ENCODE data around the gene ADCY9.

ADCY9 gene

DNA sequence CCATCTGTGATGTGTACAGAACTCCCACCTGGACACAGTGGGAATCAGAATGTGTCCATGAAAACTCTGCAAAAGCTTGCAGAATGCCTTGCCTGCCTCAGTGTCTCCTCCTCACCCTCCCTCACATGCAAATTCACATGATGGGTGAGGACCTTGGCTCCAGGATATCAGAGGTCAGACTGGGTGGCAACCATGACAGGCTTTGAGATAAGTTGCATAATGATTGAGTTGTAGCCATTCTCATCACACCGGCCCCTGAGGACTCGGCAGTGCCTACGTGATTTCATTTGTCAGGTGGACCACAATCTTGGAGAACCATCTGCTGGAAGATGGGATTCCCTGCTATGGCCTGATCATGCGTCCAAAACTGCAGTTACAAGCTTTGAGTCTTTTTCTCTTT lies 3.9 kb upstream of the ADCY9 start:
- DNase-seq: no peak

DNA sequence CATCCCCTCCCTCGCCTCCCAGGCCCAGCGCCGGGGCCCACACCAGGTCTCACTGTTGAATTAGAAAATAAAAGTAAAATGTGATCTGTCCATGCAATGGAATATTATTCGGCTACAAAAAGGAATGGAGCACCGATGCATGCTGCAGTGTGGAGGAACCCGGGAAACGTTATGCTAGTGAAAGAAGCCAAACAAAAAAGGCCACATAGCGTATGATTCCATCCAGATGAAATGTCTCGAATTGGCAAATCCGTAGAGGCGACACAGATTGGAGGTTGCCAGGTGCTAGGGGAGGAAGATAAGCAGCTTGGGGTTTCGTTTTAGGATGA lies 972 bp upstream of the ADCY9 start:
- no peak for DNase-seq

DNA sequence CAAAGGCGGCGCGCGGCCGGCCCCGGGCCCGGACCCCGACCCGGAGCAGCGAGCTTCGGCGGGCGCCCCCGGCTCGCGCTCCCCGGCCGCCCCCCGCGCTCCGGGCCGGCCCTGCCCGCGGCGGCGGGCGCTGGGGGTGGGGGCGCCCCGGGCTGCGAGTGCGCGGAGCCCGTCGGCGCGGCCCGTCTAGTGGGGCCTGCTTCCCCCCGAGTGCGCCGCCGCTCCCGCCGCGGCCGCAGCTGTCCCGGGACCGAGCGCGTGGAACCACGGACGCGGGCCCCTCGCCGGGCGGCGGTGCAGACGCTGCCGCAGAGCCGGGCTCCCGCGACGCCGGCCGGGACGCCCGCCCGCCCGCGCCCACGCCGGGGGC lies 308 bp downstream of the ADCY9 start:
- DNase-seq: no peak

DNA sequence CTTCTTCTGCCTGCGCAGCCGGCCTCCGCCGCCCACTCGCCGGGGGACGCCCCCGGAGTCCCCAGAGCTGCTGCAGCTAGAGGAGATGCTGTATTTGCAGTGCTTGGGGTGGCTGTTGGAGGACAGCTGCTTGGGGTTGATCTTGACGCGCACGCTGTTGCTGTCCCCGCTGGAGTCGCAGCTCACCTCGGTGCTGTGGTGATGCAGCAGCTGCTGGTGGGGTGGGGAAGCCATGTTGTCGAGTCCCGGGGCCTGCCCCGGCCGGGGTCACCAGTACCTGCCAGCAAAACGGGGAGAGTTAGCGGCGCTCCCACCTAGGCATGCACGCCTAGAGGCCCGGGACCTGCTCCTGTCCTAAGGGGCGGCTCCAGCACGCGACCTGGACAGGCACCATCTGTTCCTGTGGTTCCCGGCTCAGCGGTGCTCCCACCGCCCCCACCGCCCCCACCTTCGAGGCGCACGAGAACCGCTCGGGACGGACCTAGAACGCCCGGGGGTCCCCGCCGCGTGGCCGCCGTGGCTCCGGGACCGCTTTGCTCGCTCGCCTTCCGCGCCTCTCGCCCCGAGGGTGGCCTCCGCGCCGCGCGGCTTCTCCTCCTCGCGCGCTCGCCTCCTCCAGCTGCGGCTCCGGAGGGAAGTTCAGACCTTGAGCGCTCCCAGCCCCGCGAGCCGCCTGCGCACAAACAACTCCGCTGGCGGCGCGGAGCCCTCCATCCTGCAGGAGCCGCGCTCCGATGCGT lies 863 bp downstream of the ADCY9 start:
- no peak for DNase-seq

DNA sequence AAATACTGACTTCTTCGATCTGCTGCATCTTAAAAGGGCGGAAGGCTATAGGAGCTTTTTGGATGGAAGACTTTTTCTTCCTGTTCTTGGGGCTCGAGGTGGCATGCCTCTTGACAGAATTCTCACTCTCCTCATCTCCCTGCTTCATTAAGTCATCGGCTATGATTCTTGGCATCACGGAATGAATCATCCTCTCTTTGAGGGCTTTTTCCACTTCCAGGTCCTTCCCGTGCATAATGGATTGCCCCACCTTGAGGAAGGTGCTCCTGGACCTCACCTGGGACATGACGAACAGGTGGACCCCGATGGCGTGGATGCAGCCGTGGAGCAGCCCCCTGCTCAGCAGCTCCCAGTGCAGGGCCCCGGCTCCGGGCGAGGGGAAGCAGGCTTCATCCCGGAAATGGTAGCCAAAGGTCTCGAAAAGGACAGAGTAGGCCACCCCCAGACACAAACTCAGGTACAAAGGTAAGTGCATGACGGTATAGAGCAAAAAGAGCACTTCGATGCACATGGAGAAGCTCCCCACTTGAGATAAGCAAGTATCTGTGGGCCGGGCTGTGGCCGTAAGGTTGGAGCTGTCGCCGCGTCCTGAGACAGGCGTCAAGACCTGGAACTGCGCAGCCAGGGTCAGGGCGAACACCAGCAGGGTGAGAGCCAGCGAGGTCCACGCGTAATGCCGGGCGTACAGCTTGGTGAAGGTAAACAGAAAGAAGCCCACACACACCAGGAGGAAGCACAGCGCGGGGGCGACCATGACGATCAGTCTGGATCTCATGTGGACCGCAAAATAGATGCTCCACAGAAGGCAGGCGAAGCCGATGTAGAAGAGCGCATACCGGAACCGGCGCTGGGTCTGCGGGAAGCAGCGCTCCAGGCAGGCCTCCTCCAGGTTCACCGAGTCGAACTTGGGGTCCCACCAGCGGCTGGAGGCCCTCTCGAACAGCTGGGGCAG lies 1.7 kb downstream of the ADCY9 start:
- DNase-seq: no peak

DNA sequence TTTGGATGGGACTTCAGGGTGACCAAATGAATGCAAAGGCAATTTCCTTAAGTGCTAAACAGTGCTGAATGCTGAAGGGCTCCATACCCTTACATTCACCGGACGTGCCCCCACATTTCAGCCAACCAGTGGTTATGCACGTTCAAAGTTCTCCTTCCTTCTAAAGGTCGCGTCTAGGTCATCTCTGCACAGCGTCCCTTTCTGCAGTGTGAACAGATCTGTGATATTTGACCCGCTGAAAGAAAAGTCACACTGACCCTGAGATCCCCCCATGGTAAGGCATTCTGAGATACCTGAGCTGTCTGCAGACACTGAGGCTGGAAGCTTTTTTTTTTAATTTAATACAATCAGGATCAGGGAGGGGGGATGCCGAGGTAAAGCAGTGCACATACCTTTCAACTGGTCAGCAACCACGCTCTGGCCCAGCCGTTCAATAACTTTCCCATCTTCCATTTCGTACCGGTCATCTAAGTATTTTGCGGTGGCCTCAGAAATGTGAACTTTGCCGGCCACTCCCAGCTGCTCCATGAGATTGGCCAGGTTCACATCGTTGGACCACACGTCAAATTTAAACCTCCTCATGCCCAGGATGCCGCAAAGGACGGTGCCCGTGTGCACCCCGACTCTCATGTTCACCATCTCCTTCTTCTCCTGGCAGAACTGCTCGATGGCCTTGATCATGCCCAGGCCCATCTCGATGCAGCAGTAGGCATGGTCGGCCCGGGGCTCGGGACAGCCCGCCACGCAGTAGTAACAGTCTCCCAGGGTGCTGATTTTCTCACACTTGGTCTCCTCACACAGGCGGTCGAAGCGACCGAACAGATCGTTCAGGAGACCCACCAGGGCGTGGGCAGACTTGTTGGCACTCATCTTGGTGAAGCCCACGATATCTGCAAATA lies 2.6 kb downstream of the ADCY9 start:
- no peak for DNase-seq

DNA sequence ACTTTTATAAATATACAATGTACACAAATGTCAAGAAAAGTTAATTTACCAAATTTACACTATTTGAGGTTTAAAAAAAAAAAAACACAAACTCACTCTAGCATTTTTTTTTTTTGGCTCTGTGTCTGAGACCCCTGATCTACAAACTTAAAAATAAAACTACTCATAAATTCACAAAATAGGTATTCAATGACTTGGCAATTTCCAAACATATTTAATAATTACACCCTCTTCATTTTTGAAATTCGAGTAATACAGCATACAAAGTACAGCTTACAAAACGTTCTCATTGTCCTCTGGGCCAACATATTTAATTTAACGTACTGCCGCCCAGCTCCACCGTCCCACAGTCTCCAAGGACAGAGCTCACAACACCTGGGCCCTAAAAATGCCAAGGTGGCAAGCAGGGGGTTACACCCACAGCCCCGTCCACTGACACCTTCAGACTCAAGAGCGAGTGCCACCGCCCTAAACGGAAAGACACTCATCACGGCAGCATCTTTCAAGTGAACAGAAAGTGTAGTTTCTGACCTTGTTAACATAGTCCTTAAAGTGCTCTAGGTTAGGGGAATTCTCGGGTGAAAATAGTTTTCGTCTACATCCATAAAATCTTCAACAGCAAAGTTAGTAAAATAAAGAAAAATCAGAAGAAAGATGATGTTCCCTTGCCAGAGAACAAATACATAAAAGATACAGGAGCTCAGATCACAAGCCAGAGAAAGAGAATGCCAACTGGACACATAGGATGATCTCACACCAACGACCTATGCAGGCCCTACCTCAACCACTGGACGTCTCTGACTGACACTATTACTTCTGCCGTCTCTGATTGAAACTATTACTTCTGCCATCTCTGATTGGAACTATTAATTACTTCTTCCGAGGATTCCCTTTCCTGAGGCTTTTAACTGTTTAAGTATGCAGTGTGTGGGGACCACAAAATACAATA lies 4.2 kb downstream of the ADCY9 start:
- no peak for DNase-seq

DNA sequence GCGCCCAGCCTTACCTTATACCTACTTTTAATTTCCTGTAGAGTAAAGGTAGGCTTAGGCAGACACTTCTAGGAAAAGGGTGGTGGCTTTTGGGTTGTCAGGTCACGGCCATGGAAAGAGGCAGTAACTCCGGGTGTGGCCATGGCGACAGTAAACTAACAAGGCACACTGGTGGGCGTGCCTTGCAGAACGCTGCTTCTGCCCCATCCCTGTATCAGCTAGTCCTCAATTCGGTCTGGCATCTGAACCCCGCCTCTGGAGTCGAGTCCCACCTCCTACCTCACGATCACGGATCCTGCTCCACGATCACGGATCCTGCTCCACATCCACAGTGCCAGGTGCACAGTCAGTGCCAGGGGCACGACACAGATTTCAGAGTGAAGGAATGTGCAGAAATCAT lies 5.6 kb downstream of the ADCY9 start:
- DNase-seq: no peak

DNA sequence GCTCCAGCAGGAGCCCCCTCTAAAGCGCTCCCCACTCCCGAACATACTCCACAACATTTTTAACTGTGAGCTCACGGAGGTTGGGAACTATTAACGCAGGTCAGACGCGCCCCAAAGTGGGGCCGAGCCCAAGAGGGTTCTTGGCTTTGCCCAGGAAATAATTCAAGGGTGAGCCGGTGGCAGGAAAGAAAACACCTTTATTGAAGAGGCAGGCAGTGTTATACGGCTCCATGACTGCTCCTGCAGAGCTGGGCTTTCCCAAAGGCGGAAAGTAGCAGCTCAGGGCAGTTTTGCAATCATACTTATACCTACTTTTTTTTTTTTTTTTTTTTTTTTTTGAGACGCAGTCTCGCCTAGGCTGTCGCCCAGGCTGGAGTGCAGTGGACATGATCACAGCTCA lies 6.2 kb downstream of the ADCY9 start:
- no peak for DNase-seq

DNA sequence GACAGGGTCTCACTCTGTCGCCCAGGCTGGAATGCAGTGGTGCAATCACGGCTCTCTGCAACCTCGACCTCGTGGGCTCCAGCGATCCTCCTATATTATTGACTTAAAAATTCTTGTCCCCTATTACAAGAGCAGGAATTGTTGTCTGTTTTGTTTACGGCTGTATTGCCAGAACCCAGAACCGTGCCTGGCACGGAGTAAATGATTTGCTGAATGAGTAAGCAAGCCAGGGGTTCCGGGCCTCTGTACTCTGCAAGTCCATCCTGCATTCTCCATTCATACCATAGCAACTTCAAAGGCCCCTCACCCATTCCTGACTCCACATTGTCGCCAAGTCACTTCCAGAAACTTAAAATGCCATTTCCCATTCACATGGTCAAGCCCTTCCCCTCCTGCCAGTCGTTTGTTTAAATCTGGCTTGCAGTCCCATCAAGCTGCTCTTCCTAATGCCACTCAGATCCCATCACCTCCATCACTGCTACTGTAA lies 6.9 kb downstream of the ADCY9 start:
- no peak for DNase-seq

DNA sequence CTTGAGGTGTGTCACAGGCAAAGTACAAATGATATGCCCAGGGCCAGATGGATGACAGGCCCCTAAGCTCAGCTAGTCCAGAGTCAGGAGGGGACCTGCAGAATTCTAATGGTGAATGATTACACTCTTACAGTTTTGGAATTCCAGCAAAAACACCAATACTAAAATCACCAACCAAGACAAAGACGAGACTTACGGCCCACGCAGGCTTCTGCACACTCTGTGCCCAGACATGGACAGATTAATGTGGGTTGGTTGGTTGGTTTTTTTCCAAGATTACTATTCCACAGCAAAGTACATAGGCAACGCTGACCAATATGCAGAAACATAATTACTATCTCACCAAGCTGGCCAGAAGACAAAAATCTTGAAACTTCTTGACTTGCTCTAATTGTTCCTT lies 9.7 kb downstream of the ADCY9 start:
- no peak for DNase-seq

DNA sequence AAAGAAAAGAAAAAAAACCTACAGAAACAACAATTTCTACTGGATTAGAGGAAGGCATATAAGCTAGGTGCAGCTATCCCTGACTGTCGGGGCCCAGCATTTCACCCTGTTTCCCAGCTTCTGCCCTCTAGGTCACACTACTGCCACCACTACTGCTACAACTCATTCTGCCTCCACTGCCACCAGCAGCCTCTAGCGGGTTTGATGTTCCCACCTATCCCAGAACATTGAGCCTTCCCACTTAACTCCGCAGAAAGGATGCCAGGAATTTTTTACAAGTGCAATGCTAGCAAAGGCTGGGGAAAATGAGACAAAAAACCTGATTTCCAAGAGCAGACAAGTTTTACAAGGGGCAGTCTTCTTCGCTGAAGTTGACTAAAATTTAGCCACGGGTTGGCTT lies 10.4 kb downstream of the ADCY9 start:
- no peak for DNase-seq

DNA sequence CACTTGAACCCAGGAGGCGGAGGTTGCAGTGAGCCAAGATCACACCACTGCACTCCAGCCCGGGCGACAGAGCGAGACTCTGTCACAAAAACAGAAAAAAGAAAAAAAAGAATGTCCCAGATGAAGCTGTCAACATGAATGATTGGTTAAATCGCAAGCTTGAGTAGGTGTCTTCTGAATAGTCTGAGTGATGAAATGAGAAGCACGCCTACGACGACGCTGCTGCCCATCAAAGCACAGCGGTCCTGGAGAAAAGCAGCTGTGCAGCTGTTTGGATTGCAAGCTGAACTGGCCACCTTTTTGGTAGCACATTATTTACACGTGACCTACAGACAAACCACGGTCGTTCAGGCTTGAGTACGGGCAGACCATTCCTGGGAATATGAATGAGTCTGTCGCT lies 12.5 kb downstream of the ADCY9 start:
- no peak for DNase-seq

DNA sequence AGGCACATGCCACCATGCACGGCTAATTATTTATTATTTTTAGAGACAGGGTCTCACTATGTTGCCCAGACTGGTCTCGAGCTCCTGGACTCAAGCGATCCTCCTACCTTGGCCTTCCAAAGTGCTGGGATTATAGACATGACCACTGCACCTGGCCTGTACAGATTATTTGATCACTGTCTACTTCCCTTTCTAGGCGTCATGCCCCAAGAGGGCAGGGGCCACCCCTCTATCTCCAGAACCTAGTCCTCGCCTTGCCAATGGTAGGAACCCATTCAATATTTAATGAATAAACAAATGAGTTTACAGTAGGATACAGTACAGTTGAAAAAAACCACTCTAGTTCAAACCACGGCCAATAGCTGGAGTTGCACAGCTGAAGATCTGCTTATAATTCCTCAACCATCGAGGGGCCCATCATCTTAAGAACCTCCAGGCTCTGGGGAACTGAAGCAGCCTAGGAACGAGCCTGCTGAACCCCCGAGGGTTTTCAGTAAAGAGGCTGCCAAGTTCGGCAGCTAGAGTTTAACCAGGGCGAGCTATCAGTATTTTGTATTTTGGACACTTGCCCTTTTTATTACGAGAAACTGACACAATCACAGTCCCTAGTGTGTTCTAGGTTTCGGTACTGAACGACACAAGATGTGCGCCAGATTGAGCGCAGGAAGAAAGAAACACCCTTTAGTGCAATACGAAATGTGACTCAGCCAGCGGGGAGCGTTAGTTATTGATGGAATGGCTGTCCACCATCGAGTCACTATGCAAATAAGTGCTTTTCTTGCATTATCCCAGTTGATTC lies 14.6 kb downstream of the ADCY9 start:
- no peak for DNase-seq

DNA sequence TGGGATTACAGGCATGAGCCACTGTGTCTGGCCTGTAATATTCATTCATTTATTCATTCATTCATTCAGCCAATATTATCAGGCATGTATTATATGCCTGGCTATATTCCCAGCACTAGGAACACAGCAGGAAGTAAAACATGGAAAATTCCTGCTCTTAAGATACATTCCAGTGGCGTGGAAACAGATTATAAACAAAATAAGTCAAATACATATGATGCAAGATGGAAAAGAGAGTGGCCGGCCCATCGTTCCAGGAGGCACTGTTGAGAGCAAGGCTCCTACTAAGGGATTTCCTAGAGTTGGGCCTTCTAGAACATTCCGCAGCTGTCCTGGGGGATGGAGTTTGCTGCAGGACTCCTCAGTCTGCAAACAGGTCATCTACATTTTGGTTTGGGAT lies 17.7 kb downstream of the ADCY9 start:
- DNase-seq: no peak

DNA sequence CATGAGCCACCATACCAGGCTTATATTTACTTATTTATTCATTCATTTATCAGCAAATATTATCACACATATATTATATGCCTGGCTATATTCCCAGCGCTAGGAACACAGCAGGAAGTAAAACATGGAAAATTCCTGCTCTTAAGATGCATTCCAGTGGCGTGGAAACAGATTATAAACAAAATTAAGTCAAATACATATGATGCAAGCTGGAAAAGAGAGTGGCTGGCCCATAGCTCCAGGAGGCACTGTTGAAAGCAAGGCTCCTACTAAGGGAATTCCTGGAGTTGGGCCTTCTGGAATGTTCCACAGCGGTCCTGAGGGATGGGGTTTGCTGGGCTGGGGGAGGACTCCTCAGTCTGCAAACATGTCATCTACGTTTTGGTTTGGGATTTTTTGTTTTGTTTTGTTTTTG lies 18.4 kb downstream of the ADCY9 start:
- DNase-seq: no peak

DNA sequence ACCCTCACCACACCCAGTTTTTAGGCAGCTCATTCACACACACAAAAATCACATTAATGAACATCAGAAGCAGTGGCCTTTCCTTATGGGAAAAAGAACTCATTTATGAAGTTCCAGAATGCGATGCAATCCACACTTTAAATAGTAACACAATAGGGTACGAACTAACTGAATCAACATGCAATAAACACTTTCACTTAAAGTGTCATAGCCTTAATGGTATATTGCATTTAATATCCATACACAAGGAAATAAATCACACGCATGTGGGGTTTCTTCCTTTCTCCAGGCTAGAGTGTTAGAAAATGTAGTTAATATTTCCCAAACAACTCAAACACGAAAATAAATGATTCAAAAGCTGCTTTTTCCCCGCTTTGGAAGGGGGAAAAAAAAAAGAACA lies 19.7 kb downstream of the ADCY9 start:
- no peak for DNase-seq

DNA sequence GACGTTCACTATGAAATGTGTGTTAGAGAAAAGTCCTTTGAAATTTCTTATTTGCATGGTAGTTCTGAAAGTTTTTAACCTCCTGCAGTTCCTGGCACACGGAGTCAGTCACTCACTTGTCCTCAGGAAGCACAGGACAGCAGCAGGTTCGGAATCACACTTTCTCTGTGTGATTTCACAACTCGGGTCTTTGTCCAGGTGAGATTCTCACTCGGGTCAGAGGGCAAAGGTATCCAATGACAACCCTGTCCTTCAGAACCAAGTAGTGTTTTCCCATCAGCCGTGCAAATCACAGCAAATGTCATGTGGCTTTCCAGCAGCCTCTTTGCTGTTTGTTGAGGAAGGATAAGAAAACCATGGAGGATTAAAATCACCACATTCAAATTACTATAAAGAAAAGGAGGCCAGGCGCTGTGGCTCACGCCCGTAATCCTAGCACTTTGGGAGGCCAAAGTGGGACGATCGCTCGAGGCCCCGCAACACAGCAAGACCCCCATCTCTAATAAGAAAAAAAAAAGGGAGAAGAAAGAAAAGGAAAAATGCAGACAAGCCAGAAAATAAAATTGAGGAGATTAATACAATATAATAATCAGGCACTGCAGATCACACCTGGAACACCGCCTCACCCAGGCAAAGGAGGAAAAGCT lies 22.0 kb downstream of the ADCY9 start:
- DNase-seq: no peak

DNA sequence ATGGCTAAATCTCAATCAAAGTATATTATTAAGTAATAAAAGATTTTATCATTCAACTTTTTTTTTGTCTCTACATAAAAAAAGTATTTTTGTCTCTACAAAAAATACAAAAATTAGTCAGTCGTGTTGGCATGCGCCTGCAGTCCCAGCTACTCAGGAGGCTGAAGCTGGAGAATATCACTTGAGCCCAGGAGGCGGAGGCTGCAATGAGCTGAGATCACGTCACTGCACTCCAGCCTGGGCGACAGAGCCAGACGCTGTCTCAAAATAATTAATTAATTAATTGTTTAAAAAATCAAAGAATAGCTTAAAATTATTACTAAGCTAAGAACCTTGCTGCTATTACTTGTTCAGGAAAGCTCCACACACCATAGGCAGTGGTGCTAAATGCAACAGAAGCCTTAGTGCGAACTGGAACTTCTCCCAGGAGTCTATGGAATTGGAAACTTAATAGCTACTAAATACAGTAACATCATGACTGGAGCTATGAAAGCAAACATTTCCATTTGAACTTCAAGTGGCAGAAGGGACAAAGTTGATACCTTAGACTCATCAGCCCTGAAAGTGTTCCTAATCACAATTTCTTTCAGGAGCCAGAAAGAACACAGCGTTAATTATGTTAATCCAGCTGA lies 22.6 kb downstream of the ADCY9 start:
- DNase-seq: no peak
